ENCODE data around the gene NFIB.

NFIB gene

GRCh38 chr9:14140096-14140697 is 173.7 kb downstream of the NFIB start:
- no peak for DNase-seq

DNA sequence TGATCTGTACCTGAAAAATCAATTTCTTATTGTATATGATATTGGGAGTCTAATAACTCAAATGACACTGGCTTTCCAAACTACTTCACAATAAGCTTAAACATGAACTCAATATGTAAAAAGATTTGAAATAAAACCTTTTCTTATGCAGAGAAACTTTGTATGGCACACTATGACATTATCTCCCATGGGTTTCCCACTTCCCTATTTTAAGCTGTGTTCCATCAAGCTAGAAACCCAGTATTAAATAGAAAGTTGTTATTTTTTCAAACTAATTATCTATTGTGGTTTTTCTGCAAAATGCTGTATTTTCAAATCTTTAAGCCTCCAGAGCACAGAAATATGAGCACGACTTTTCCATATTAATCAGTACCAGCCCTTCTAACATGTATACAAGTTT is 174.7 kb downstream of the NFIB start:
- DNase-seq, result no peak

- no peak for DNase-seq
Measured at GRCh38 chr9:14136646-14137370, 177.1 kb downstream of the NFIB start.

DNA sequence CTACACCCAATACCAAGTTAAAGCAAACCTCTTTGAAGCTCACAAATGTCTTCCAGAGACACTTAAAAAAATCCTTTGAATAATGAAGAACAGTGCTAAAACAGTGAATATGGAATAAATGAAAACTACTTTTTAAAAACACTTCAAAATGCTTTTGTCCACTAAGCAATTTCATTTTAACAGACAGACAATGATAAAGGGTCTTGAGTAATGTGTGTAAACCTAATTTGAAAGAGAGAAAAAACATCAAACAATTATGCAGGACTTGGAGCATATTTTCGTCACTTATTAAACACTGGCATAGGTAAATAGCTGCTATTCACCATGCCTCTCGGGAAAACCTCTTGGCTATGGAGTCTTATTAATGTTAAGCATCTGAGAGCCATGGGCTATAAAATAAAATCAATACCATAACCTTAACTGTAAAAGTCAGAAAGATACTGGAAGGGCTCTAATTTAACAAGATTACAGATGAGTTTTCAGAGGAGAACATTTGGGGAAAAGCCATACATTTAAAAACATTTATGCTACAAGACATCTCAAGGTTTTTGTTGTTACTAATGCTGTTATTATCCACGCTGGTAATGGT is 177.8 kb downstream of the NFIB start:
- no peak for DNase-seq

DNA sequence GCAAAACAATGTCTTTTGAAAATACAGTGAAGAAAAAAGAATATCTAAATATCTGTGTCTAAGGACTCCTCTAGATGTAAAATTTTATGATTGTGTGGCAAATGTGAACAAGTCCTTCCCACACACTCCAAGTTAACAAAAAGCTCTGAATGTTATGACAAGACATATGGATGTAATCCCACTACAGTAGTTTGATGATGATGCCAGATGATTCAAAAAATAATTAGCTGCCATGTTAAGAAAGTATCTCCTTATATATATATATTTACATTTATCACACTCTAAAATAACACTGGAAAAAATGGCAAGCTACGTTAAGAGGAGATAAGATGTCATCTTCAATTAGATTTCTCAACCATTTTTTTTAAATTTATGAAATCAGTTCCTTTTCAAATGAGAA is 178.5 kb downstream of the NFIB start:
- DNase-seq, result peak; percentile 68

- DNase-seq, result peak; percentile 90
Measured at GRCh38 chr9:14133394-14133793, 180.5 kb downstream of the NFIB start.

- no peak for DNase-seq
Measured at GRCh38 chr9:14132775-14133174, 181.2 kb downstream of the NFIB start.

DNA sequence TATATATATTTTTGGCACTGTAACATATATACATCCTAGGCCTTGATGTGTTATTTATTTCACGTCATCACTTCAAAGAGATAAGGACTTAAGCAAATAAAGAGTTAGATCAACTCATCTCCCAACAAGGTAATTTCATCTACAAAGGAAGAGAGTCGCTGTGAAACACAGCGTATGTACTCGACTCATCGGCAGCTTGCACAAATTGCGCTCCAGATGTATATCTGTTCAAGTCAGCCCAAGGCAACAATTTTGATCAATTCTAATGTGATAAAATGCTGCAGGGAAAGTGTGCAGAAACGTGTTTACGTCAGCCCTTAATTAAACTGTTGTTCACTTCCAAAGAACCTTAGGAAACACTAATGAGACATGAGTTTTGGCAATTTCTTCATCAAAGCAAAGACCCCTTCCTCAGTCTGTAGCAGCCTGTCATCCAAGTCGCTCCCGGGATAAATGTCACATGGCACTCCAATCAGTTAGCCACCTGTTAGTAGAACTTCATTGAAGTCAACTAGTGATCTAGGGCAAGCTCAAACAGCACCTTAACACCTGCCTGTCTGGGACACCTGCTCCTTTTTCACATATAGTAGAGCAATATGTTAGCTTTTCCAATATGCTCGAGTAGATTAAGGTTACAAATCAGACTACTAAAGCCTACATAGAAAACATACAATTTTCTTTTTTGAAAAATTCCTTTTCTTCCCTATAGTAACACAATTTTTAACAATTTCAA is 182.4 kb downstream of the NFIB start:
- DNase-seq, result no peak

- DNase-seq, result no peak
Measured at GRCh38 chr9:14127656-14128055, 186.3 kb downstream of the NFIB start.

GRCh38 chr9:14119694-14120514 is 194.0 kb downstream of the NFIB start:
- no peak for DNase-seq

- no peak for DNase-seq
Measured at GRCh38 chr9:14112226-14112625, 201.7 kb downstream of the NFIB start.

DNA sequence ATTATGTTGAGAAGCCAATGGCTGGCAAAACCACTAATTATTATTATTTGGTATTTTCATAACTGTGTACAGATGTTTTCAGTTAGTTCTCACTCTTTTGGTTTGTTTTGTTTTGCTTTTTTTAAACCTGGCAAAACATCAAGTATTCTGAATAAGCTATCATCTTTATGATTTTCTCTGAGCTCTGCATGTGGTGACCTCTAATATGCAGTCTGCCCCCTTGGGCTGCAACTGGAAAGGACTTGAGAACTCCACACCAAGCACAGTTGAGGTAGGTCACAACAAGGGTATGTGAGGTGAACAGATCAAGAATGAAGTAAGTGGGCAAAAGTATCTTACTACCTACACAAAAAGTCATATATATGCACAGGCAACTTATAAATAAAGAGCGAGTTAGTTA is 202.2 kb downstream of the NFIB start:
- DNase-seq, result no peak

- DNase-seq, result no peak
Measured at GRCh38 chr9:14107977-14108376, 206.0 kb downstream of the NFIB start.

GRCh38 chr9:14107495-14107894 is 206.4 kb downstream of the NFIB start:
- no peak for DNase-seq

DNA sequence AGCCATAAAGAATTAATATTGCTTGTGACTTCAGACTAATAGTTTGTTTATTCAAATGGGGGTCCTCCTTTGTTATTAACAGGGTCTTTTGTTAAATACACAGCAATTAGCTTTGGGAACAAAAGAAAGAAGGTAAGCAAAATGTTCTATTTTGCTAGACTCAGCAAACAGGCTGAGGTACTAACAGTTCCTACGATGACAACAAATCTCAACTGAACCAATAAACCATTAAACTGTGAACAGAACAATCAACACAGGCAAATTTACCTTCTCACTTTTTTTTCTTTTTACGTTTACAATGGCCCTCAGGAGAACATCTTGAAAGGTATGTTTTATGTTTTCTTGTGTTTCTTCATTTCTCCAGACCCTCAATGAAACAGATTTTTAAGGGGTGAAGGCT is 207.2 kb downstream of the NFIB start:
- DNase-seq, result no peak

- DNase-seq, result no peak
Measured at GRCh38 chr9:14104496-14104895, 209.4 kb downstream of the NFIB start.

DNA sequence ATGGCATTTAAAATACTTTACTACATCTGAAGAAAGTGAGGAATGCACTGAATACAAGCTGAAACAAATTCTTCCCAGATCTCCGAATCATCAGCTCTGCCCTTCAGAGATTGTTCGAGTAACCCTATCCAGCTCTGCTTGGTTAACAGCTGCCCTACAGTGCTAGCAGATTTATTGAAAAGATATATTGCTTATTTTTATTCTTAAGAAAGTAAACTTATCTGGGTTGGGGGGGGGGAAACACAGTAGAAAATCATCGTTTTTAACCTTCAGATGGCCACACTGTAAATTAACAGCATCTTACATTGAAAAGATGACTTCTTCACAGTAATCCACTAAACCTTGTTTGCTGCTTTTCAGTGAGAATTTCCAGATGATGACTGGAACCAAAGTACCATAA is 210.8 kb downstream of the NFIB start:
- no peak for DNase-seq

DNA sequence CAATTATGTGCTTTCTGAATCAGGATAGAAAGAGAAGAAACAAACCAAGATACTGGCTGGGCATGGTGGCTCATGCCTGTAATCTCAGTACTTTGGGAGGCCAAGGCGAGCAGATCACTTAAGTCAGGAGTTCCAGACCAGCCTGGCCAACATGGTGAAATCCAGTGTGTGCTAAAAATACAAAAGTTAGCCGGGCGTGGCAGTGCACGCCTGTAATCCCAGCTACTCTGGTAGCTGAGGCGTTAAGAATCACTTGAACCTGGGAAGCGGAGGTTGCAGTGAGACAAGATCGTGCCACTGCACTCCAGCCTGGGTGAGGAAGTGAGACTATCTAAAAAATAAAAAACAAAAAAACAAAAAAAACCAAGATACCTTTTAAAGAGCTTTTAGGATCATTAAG is 214.2 kb downstream of the NFIB start:
- no peak for DNase-seq

DNA sequence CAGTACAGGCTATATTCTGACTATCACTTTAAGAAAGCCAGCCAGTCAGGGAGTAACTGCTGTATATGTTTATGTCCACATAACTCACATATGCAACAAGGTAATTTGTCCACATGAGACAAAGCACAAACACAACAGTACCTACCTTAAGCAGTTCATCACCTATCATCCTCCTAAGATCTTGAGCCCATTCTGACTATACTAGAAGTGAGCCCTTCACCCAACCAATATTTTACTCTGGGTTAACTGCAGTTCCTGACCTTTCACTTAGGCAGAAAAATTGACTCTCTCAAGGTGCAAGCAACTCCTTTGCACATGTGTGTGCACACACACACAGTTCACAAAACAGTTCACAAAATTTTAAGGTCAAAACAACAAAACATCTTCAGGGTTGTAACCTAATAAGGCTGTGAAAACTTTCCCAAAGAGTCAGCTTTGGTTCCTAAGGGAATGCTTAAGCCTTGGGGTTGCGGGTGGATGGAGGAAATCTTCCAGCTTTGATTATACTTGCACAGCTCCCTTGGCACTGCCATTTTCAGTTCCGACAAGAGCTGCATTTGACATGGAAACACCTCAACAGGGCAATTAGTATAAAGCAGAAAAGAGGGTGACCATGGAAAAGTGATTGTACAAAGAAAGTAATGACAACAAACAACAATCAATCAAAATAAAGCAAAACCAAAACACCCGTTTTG is 215.3 kb downstream of the NFIB start:
- no peak for DNase-seq

DNA sequence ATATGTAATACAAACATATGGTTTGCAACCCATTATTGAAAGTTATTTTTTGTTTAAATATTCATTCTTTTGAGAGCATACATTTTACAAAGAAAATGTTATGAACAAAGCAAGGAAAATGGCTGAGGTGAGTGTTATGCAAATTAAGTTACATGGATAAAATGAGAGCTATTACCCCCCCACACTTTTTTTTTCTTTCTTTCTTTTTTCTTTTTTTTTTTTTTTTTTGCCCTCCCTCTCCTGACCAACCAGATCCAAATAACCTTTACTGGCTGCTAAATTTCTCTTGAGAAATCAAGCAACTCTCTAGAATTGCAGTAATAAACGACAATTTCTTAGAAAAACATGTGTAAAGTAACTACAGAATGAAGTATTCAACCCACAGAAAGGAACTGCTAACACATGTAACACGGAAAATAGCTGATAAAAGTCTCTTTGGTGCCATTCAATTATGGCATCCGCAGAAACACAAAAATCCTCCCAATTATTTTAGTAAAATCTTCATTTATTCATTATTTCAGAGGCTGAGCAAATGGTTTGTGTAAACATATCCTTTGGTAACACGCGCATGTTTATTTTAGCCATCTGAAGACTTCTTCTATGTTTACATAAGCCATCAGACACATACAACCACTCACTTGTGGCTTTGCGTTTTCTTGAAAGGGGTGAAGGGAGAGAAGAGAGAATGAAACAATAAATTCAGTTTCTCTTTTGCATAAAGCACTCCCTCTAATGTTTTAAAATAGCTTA is 216.1 kb downstream of the NFIB start:
- no peak for DNase-seq

- no peak for DNase-seq
Measured at GRCh38 chr9:14097215-14097614, 216.7 kb downstream of the NFIB start.

Measured in NCI-H446 treated with DMSO at 0.1 percent for 48 hours (cell line).